NCI-H2107 (cell line): ENCODE results near the gene BRI3BP.

Source experiments
- DNase-seq: peaks from one replicate; lab custom pipeline; 2025; lab: John Stamatoyannopoulos, UW

BRI3BP gene, protein sequence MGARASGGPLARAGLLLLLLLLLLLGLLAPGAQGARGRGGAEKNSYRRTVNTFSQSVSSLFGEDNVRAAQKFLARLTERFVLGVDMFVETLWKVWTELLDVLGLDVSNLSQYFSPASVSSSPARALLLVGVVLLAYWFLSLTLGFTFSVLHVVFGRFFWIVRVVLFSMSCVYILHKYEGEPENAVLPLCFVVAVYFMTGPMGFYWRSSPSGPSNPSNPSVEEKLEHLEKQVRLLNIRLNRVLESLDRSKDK

DNA sequence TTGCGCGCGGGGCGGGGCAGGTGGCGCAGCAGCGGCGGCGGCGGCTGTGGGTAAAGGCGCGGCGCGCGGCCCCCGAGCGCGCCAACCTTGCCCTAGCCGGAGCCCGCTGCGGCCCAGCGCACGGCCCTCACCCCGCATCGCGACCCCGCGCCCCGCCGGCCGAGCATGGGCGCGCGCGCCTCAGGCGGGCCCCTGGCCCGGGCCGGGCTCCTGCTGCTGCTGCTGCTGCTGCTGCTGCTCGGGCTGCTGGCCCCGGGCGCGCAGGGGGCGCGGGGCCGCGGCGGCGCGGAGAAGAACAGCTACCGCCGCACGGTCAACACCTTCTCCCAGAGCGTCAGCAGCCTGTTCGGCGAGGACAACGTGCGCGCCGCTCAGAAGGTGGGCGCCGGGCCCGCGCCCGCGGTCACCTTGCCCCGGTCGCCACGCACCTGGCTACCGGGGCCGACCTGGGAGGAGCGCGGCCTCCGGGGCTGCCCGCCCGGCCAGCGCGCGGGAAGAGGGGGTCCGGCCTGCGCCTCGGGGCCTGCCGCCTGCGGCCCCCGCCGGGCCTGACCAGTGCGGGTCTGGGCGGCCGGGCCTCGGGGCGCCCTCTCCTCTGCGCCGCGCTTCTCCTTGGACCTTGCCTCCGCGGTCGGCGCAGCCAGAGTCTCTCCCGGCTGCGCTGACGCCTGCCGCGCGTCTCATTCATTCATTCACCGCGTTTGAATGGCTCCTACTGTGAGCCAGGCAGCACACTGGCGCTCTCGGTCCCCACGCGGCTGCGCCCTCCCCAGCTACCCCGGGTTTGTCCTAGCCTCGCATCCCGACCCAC lies at the start of gene BRI3BP:
TSS of gene BRI3BP (plus strand) at position 20 of the 811 bp plus-strand sequence. CDS start at position 166, 146 bp downstream.
- DNase-seq: peak; percentile 22

DNA sequence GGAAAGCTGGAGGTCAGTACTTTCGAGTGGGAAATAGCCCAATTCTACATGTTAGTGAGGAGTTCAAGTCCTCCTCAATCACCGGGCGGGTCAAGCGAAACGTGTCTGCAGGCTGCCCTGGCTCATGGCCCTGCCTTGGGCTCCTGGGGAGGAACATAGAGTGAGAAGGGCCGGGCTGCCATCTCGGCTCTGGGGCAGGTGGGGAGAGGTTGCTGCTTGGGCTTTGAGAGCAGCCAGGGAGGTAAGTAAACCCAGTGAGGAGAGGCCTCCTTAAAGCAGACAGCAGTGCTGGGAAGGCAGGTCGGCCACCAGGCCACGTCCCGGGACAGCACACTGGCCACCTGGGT lies 47.0 kb upstream of the BRI3BP start:
- DNase-seq: no peak

DNA sequence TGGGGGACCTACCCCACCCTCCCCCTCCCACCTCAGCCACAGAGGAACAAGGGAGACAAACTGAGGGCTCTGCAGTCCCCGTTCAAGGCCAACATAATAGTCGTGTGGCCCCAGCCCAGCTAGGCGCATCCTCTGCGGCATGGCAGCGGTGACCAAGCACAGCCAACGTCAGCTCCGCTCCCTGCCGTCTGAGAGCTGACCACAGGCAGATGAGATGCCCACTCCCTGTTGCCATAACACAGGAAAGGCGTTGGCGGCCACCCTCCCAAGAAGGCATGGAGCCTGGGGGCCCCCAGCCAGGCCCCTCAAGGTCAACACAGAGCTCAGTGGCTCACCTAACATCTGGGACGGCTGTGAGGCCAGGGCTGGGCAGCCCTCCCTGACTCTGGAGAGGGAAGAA lies 46.4 kb upstream of the BRI3BP start:
- no peak for DNase-seq

DNA sequence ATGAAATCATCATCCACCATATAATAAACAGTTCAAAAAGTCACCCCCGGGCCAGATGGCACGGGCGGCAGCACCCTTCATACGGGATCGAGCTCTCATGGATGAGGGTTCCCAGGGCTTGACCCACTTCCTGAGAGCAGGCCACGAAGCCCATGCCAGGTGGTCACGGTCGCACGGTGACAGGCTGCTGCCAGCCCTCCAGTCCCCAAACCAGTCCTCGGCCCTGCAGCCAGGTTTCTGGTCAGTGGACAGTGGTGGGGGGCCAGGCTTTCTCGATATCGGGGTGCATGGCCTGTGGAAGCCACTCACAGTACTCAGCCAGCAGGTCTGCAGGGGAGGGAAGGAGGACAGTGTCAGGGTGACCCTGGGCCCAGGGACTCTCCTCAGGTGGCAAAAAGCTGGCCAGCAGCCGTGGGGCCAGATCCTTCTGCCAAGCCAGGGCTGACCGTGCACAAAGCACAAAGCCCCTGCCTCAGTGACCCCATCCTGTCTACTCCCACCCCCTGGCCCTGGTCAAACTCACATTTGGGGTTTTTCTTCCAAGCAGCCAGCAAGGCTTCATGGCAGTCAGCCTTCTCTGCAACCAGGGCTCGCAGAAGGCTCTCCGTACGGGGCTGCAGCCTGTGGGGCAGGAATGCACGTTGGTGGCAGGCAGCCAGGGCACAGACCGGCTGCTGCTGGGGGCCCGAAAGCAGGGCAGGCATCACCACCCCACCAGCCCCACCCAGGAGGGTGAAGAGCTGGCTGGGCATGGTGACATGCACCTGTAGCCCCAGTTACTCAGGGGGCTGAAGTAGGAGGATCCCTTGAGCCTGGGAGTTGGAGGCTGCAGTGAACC lies 45.7 kb upstream of the BRI3BP start:
- DNase-seq: no peak

DNA sequence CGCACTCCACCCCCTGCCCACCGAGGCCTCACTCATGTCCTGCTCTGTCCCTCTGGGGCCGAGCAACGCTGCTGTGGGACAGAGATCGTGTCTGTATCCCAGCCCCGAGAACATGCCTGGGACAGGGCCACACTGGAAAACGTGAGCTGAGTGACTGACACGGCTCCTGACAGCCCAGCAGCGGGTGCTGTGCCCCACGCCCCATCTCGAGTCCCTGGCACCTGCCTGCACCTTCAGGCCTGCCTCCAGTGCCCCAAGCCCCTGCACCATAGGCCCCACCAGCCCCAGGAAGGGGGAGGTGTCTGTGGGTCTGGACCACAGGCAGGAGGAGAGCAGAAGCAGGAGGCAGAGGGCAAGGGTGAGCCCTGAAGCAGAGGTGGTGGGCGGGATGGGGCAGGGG lies 44.4 kb upstream of the BRI3BP start:
- DNase-seq: no peak

DNA sequence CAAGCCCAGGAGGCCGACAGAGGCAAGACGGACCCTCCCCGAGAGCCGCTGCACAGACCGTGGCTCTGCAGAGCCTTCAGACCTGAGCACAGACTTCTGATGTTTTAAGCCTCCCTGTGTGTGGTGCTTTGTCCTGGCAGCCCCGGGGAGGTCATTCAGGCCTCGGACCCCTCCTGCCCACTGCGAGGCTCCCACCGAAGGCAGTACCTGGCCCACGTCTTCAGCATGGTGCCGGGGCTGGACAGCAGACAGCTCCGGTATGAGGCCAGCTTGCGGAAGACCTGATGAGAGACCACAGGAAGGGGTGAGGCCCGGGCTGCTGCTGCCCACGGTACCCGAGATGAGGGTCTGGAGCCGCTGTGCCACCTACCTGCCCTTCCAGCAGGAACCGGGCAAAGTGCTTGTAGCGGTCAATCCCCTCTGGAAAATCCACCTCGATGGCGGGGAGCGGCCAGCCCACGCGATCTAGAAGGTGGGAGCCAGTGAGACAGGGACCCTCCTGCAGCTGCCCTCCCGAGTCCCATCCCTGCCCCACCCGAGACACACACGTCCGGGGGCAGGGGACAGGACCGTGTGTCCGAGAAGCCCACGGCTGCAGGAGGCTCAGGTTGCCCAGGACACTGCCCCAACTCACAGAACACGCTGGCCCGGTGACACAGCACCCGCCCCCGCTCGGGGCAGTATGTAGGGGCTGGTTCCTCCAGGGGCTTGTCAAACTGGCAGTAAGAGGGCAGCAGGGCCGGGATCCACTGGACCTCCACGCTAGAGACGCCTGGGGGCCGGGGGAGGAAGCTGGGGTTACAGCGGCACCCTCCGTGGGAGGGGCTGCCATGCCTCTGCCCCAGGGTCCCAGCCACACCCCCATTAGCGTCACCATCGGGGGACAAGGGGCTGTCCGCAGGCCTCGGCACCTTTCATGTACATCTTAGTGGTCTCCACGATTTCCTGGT lies 43.4 kb upstream of the BRI3BP start:
- DNase-seq: no peak

DNA sequence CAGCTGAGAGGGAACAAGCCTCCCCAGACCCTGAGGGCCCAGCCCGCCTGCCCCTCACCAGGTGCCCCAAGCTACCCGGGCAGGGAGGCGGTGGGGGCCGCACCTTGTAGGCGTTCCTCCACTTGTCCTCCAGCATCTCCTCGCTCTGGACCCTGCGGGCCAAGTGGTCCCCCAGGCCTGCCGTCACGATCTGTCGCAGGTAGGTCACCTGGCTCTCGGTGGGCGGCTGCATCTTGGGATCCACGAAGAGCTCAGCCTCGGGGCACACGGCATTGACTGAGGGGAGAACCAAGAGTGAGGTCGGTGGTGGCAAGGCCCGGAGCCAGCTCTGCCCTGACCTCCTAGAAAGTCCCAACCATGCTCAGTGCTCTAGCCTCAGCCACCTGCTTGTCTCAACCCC lies 41.1 kb upstream of the BRI3BP start:
- no peak for DNase-seq

DNA sequence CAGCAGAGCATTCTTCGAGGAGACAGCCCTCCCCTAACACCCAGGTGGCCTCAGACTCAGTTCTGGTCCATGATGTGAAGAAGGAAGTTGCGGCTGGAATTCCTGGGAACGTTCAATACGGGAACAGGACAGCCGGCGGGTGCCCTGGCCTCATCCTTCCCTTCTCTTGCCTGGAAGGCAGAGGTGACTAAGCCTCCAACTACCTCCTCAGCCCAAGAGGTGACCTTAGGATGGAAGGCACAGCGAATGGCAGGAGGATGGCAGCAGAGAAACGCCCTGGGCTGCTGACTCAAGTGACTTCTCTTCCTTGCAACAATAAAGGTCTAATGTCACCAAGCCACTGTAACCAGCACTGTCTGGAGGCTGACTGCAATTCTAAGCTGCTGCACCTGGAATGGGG lies 40.6 kb upstream of the BRI3BP start:
- no peak for DNase-seq

DNA sequence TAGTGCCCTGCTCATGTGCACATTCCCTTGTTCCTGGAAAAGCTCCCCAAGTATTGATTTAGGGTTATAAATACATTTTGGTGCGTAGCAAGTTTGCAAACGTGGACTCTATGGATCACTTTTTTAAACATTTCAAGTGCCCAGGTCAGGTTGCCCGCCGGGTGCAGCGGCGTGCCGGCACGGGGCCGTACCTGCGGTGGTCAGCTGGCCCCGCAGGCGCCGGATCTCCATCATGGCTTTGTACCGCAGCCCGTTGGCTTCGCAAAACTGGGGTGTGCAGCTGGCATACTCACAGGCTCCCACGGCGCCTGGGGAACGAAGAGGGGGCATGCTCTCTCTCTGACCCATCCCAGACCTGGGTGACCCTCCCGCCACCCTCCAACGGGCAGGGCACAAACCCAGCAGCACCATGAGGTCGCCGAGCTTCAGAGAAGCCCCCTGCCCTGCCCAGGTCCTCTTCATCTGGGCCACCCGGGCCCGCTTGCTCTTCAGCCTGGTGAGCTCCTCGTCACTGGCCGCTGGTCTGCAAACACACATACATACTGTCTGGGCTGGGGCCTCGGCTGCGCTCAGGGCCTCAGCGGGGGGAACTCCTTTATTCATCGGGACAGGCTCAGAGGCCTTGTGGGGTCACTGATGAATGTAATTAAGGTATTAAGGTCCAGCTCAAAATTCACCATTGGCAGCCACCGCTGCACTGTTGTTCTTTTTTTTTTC lies 39.6 kb upstream of the BRI3BP start:
- DNase-seq: no peak

DNA sequence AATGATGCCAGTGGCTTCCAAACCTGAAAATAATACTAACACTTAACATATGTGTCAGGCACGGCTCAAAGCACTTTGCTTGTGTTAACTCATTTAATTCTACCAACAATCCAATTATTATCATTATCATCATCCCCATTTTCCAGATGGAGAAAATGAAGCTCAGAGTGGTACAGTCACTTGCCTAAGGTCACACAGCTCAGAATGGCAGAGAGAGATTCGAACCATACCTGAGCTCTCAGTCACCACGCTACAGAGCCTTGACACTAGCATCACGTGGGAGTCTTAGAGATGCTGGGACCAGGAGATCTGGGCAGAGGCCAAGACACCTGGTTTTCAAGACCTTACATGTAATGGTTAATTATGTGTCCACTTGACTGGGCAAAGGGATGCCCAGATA lies 38.7 kb upstream of the BRI3BP start:
- no peak for DNase-seq

DNA sequence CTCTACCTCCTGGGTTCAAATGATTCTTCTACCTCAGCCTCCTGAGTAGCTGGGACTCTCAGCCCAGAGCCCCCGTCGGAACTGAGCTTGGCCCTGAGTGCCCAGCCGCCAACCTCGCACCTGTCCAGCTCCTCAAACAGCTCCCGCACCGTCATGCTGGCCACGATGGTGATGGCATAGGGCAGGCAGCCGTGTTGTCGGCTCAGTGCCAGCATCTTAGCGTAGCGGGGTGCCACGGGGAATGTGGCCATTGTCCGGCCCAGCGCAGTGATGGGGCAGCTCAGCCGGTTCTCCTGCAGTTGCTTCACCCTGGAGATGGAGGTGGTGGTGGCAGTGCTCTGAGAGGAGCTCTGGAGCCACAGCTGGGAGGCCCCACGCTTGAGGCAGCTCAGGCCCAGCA lies 36.9 kb upstream of the BRI3BP start:
- no peak for DNase-seq

DNA sequence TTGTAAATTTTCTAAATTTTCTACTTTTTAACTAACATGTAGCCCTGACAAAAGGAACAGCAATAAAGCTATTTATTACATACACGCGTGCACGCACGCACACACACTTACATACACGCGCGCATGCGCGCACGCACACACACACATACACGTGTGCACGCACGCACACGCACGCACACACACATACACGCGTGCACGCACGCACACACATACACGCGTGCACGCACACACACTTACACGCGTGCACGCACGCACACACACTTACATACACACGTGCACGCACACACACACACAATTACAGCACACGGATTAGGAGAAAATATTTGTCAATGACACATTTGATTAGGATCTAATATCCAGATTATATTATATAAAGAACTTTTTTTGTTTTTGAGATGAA lies 32.4 kb upstream of the BRI3BP start:
- DNase-seq: no peak

DNA sequence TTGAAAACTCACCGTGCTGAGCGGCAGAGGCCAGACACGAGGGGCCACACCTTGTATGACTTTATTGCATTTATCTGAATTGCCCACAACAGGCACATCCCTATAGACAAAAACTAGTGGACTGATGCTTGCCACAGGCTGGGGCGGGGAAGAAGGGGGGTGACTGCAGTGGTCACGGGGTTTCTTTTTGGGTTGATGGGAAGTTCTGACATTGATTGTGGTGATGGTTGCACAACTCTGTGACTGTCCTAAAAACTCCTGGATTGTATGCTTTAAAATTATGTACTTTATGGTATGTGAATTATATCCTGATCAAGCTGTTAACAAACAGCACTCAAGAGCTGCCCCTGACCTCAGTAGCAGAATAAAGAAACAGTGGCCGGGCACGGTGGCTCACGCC lies 30.2 kb upstream of the BRI3BP start:
- no peak for DNase-seq

DNA sequence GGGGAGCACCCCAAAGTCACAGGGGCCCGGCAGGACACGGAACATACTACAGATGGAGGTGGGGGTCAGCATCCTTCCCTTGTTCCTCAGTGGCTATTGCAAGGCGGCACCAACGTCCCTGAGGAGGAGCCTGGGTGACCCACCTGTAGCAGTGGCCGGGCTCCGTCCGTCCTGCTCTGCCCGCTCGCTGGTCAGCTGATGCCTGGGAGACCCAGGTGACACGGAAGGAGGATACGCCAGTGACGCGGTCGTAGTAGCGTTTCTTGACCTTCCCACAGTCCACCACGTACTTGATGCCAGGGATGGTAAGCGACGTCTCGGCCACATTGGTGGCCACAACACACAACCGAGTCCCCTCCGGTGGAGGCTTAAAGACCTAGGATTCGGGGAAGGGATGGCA lies 29.2 kb upstream of the BRI3BP start:
- DNase-seq: no peak

DNA sequence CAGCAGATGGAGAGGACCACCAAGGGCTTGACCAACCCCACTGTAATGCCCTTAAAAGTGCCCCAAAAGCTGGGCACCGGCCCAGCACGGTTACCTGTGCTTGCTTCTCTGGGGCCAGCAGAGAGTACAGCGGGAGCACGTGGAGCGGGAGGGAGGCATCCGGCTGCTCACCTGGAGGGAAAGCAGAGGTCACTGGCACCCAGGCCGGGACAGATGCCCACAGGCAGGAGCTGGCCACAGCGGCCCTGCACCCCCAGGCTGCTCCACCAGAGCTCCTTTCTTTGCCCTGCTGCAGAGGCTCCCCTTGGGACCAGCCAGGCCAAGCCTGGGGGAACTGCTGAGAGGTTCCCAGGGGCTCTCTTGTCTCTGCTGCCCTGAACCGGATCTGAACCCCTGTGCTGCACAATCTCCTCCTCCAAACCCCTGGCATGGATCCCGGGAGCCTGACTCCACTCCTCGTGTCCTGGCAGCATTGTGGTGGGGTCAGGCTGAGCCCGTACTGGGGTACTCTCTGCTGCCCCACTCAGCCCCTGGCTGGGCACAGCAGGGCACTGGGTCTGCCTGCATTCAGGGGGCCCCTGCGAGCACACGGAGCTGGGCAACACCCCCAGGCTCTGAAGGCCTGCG lies 28.5 kb upstream of the BRI3BP start:
- DNase-seq: peak; percentile 9

DNA sequence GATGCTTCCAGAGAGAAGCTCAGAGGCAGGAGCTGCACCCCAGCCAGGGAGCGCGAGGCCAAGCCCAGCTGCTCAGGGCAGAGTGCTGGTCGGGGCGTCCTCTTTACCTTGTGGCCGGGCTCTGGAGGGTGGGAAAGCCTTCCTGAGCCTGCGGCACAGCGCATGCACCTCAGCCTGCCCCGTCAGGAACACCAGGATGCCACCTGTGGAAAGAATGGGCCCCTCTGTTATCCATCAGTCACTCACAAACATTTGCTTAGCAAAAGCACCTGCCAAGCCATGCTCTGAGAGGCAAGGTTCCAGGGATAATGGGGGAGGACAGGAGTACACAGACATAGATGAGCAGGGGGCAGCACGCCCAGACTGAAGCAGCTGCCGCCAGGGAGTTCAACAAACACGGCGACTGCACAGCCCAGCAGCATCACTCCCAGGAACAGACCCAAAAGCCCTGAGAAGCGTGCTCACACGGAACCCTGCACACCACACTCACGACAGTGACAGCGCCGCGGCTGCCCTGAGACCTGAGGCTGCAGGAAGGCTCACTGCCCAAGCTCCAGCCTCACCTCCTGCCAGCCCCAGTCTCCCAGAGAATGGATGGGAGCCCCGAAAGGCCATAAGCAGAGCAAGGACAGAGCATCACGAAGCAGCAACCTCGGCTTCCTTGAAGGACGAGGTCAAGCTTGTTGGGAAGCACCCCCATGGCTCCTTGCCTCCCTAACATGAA lies 26.3 kb upstream of the BRI3BP start:
- DNase-seq: no peak

DNA sequence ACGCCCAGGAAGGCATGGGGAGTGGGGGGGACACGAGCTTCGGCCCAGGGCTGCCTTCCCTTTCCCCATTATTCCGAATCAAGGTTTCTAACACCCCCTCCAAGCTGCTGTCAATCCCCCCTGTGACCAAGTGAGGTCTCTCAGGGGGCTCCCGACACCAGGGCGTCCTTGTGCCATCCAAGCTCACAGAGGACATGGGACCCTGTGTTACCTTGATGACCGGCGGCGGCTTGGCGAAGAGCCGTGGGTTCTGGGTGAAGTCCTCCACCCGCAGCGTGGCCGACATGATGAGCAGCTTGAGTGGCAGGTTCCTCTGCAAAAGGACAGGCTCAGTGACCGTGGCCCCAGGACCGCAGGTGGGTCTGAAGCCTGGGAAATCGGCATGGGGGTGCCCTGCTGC lies 24.8 kb upstream of the BRI3BP start:
- DNase-seq: no peak

DNA sequence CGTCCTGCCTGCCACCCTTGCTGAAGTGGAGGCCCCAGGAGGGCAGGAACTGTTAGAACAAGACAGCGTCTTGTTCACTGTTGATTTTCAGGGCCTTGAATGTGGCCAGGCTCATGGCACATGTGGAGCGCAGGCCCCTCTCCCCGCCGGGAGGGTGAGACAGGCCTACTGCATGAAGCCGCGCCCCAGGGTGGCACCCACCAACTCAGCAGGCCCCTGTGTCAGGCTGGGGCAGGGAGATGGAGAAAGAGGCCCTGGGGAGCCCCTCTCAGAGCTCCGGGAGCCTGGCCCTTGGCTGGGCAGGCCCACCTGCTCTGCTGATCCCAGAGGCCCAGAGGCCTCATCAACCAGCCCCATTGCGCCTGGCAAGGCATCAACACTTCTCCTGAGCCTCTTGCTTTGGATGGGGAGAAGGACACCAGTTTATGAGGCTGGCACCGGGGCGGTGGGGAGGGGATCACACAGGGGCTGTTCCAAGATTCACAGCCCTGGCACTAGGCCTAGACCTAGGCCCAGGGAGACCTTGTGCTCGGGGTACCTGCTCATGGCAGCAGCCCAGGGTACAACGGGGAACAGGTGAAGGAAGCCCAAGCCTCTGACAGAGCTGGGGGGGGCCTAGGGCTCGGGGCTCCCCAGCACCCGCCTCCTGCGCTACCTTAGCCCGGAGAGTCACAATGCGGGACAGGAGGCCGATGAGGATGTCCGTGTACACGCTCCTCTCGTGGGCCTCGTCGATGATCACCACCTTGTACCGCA lies 22.6 kb upstream of the BRI3BP start:
- DNase-seq: no peak

DNA sequence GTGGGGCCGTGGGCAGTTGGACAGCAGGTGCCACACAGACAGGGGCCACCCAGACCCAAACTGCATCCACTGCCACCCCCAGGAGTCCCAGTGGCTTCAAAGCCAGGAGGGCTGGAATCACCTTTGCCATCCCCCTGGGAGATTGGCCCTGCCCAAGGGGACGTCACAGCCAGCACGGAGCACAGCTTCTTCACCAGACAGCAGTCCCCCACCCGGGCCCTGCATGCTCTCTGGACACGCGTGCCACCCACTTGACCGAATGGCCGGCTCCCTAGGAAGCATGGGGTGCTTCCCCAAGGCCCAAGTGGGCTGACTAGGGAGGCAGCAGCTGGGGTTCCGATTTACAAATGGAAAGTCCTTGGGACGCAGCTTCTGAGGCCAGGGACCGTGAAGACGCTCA lies 21.8 kb upstream of the BRI3BP start:
- DNase-seq: no peak
